Forelimb muscle (tissue), 1 donor: ENCODE measurements around the gene OBP2B. TPM values are rescaled to one million over a fixed set of nuclear protein-coding genes. Genes with fewer than 3 reads are reported as not detected.
"Not testable (repeated sequence)": the region's sequence is repeated elsewhere in the genome, so short reads cannot be mapped to it uniquely, and the experiment has no call there.

Experiments used
- DNase-seq: peaks from one replicate; pipeline ENCODE4 v3.0.0-alpha.2; 2013; ENCODE audit warnings: low read depth
- polyA plus RNA-seq: library from polyadenylated mRNA; unstranded; fragments of 120-200 nt; gene quantifications from one replicate; pipeline ENCODE4 v1.2.1, GENCODE V29; 2013; ENCODE audit not compliant: insufficient read length

The OBP2B gene
- polyA plus RNA-seq, 1 donor, result not detected

GRCh38 chr9:133221177-133221809 lies 12.2 kb upstream of the OBP2B start:
- no peak for DNase-seq

GRCh38 chr9:133218049-133218975 lies 9.3 kb upstream of the OBP2B start:
- DNase-seq, result not testable (repeated sequence)

- DNase-seq, result not testable (repeated sequence)
These were observed 8.4 kb upstream of the OBP2B start for GRCh38 chr9:133217333-133217988.

GRCh38 chr9:133214276-133214675 lies 5.2 kb upstream of the OBP2B start:
- DNase-seq, result not testable (repeated sequence)

- DNase-seq, result no peak
These were observed 1.6 kb upstream of the OBP2B start for GRCh38 chr9:133210609-133211008.

GRCh38 chr9:133210202-133210532 lies 1.1 kb upstream of the OBP2B start:
- DNase-seq, result no peak

DNA sequence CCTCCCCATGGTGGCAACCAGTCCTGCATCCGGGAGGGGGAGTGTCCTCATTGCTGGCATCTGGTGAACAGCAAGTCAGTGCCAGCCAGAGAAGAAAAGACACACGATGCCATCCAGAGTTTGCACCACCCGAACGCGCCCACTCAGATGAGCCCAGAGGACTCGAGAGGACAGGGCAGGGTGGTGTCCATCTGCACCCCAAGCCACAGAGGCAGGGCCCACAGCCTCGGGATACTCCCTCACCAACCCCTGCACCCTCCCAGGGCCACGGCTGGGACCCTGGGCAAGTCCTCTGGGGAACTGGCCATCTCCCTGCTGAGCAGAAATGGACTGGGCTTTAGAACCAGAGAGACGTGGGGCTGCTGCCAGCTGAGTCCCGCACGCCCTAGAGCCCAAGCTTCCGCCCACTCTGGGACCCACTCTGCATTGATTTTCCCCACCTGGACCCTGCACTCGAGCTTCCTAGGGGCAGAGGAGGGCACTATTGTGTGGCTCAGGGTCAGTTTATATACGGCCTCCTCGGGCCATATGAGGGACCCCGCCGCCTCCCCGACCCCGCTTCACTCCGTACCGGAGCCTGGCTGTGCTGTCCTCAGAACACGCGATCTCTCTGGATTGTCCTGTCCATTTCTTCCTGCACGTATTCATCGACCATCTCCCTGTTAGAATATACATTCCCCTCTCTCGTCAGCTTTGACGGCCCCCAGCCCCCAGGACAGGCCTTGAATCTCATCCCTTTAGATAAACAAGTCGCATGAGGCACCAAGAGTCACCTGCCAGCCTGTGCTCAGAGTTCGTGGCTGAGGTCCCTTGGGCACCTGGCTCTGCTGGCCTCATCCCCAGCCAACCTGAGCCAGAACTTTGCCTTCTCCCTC lies 514 bp upstream of the OBP2B start:
- DNase-seq, result not testable (repeated sequence)

- DNase-seq, result not testable (repeated sequence)
These were observed 725 bp downstream of the OBP2B start for GRCh38 chr9:133208171-133208879.

GRCh38 chr9:133207540-133208170 lies 1.4 kb downstream of the OBP2B start:
- no peak for DNase-seq

- no peak for DNase-seq
These were observed 2.0 kb downstream of the OBP2B start for GRCh38 chr9:133207021-133207531.

GRCh38 chr9:133205996-133206931 lies 2.8 kb downstream of the OBP2B start:
- no peak for DNase-seq

GRCh38 chr9:133205481-133205887 lies 3.6 kb downstream of the OBP2B start:
- DNase-seq, result not testable (repeated sequence)

DNA sequence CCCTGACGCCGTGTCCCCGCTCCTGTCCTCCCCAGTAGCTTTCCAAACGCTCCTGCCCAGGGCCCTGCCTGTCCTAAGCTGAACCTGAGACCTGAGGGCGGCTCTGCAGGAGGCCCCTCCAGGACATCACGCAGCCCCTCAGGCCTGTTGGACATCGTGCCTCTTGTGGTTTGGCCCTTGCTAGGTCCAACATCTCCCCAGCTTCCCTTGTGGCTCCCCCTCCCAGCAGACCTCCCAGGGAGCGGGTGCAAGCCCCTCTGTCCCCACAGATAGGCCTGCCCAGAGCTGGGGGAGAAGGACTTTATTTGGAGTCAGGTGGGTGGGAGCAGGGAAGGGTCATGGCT lies 4.1 kb downstream of the OBP2B start:
- DNase-seq, result no peak

- DNase-seq, result no peak
These were observed 4.6 kb downstream of the OBP2B start for GRCh38 chr9:133204335-133204992.

DNA sequence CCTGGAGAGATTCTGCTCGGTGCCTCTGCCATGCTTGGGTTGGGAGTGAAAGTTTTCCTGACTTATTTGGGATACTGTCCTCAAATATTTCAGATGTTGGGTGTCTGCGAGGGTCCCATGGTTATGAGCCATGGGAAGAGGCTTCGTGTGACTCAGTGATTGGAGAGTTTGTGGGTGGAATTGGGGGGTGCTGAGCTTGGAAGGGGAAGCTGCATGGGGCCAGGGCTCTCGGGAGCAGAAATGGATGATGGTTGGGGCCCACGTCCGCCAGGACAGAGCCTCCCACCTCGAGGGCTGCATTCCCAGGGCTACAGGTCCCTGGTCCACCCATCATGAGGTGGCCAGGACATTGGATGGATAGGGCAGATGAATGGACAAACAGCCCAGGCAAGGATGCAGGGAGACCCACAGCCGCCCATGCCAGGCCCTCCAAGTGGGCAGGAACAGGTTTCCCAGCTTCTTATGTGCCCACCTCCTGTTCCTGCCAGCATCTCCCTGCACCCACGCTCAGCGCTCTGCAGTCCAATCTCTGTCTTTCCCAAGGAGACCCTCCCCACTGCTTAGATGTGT lies 5.5 kb downstream of the OBP2B start:
- no peak for DNase-seq

GRCh38 chr9:133202688-133203453 lies 6.2 kb downstream of the OBP2B start:
- DNase-seq, result no peak

DNA sequence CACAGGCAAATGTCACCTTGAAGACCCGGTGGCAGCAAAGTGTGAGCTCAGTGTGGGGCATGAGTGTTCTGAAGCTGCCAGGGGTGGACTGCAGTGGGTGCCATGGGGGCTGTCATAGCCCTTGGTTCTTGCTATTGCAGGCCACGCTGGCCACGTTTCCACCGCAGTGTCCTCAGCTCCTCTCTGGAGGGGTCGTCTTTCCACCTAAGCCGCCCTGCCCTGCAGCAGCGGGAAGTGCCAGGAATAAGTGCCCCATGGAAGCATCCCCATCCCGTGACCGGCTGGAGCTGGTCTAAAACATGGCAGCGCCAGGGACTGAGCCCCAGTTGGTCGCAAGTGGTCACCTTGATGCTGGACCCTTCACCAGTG lies 6.9 kb downstream of the OBP2B start:
- DNase-seq, result no peak
